SHP77 (cell line): ENCODE data around the gene ZFAND3.

ENCODE experiments used
- DNase-seq, 2 experiments: peaks; one replicate each; lab custom pipeline; 2025; lab: John Stamatoyannopoulos, UW

The ZFAND3 gene

DNA sequence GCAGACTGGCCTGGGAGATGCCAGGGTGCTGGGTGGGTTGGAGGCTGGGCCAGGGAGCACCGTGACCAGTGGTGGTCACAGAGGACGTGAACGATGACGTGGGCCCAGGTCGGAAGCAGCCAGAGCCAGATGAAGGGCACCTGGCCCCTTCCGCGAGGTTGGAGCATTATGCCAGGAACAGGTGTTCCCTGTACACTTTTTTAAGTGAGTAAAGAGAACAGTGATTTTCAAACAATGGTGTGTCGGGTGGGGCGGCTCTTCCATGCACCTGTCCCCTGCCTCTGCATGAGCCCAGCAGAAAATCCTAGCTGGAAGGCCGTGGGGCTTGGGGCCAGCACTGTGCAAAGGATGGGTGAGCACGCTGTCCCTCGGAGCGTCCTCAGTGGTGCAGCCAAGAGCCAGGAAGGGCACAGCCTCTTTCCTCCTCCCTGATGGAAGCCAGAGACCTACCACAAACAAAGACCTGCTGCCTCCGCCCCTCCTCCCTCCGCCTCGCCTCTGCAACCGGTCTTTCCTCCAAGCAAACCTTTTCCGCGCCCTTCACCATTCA is 350.5 kb downstream of the ZFAND3 start:
- peak; percentile 66 to 86 for DNase-seq

DNA sequence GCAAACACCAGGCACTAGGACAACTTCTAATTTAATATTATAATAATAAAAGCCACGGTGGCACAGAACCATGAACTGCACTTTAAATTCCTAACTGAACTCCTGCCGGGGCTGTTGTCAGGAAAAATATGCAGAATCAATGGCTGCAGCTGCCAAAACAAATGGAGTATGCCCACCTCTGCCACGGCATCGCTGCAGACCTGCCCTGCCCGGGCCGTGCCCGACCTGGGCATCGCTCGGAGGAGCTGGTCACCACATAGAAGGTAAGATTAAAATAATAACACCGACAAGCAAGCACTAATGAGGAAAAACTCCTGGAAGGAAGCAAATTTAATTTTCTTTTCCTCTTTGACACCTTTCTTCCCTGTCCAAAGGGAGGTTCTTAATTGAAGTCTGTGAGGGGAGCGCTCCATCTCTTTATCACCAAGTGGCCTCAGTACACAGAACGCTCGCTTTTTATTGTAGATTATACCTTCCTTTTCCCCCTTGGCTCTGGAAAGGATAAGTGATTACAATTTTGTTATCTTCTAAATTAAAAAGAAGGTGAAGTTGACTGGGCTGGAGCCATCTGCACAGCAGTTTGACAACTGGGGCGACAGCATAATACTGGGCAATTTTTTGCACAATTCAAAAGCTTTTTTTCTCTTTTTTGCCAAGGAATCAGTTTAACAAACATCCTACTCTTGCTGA is 351.3 kb downstream of the ZFAND3 start:
- DNase-seq, result no peak

DNA sequence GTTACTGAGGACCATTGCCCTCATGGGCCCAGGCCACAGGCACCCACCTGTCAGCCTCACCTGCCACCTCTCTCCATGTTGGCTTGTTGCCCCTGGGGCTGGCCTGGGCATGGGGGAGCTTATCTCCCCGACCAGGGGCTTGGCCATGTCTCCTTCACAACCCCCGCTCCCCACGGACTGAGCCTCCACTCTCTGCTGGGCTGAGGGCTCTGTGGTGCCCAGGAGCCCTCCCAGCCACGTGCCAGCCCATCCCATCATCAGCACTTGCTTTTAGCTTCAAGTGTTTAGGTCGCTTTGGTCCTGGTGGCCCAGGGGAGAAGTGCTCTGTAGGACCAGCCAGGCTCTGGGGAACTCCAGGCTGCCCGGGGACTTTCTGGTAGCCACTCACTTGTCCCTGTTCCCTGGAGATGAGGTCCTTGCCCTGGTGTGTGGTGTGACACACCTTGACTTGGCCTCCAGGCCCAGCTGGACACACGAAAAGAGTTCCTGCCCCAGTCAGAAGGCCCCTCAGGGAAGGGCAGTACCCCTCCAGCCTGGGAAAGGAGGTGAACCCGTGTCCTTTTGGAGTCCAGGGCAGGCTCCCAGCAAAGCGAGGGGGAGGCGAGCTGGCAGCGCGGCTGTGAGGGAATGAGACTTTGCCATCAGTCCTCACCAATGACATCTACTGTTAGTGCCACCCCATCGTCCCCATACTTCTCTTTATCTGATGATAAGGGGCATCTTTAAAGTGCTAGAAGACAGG is 352.6 kb downstream of the ZFAND3 start:
- DNase-seq, result no peak

DNA sequence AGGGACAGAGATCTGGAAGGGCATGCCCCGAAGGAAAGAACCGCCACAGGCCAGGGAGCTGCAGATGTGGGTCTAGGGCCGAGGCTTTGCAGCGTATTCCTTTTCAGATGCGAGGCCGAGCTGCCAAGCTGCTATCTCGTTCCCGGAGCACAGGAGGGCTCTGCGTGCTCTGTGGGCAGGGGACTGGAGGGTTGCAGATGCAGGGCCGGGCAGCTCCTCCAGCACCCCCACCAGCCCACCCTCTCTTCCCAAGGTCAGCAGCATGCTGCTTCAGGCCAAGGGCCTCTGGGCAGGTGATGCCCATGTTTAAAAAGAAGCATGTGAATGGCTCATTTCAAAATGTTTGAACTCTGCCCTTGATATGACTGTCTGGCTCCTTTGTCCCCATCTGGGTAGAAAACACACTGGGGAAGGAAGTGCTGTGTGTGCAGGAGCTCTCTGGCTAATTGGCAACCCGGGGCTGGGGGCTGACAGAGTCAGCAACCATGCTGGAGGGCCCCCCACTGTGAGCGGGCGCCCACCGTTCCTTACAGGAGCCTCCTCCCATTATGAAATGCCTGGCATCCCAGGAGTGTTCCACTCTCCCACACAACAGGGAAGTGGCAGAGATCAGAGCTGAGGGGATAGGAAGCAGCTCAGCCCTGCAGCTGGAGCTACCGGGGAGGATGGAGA is 353.3 kb downstream of the ZFAND3 start:
- no peak for DNase-seq

DNA sequence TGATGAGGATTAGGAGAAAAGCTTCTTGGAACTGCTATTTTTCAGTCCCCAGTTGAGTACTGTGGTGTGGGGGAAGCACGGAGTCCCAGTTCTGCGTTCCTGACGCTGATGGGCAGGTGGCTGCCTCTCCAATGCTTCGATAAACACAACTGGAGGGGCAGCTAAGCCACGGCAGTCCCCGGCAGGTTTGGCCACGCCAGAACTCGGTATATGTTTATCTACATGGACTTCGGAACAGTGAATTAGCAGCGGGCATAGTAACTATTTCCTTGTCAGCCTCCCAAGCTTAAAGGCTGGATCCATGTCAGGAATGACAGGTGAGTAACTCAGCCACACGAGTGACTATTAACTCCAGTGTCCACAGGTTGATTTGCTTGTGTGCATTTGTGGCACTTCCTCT is 354.4 kb downstream of the ZFAND3 start:
- no peak for DNase-seq

DNA sequence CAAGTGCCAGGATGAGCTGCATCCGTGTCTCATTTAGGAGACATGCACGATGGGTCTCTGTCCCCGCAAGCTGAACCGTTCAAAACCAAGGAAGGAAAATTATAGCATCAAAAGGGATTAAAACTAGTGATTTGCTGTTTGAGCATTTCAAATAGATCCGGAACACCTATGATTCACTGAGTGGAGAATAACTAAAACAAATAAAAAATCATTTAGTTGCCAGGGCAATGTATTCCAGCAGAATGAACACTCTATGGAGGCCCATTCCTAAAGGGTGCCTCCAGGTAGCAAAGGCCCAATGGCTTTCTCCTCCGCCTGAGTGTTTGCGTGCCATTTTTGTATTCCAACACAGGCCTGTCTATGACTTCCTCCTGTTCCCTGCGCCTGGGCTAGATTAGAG is 354.8 kb downstream of the ZFAND3 start:
- no peak for DNase-seq

DNA sequence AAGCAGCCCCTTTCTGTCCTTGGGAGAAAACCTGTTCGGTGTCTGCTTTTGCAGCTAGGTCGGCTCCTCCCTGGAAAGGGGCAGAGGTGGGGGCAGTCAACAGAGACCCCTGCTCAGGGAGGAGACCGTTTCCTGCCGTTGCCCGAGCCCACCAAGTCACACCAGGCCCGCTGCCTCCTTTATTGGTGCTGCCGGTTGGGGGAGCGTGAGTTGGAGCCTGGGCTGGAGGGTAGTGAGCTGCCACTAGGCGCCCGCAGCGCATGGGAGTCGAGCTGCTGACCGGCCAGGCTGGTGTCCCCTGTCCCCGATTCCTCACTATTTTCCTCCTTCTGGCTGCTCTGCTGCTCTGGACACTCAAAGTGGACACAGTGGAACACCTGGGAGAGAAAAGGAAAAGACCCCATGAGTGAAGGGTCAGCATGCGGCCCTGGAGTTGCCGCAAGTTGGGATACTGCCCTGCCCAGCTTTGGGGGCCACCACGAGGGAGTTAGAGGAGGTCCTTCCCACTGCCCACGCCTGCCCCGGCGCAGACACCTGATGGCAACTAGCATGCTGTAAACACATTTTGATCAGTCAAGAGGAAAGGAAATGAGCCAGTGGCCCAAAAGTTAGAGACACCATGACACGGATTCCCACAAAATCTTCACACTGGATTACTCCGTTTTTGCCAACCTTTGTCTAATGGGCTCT is 355.4 kb downstream of the ZFAND3 start:
- no peak for DNase-seq

DNA sequence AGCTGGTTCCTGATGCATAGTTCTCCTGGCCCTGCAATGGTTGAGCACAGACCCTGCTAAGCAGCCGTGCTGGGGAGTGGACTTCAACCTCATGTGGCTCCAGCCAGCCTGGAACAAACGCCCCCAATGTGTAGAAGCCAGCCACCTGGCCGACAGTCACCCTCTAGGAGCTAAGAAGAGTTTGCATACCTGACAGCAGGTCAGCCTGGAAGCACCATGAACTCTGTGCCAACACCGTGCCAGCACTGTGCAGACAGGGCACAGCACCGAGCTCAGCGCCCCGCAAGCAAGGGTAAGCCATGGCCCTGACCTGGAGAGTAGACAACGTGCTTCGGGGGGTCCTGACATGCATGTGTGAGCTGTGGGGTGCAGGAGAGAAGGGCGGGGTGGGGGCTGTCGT is 356.3 kb downstream of the ZFAND3 start:
- DNase-seq, result no peak

DNA sequence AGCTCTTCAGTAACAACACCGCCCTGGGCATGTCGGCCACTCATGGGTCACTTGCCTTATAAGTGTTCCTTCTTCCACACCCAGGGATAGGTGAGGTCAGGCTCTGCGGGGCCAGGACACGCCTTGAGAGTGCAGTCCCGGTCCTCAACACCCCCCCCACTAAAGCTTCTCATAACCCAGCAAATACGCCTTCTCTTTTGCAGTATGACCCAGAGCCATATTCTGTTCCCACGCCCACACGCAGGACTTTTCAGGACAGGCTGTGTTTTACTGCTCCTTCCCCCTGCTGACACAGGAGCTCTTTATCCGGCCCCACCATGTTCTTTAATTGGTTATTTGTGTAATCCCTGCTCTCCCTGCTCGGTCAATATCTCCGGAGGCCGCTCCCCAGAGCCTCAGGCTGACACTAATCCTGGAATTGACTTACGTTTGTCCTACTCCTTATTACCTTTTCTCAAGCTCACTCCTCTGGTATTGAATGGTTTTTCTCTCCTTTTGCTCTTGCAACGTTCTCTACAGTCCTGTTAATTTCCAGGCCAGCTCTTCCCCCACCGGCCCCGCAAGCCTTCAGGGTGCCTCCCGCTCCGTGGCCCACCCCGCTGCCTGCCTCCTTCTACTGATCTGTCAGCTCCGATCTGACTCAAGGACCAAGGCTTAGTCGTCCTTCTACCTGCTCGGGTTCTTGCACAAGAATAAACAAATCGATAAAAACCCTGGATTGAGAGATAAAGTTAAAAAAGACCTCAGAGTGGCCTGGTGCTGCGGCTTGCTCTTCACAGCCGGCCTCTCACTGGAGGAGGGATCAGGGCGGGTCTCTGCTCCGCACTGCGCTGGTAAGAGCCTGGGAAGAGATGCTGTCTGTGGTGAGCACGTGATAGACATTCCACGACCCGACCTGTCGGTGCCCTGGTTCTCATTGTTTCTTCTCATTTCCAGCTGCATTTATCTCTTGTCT is 357.5 kb downstream of the ZFAND3 start:
- no peak for DNase-seq

DNA sequence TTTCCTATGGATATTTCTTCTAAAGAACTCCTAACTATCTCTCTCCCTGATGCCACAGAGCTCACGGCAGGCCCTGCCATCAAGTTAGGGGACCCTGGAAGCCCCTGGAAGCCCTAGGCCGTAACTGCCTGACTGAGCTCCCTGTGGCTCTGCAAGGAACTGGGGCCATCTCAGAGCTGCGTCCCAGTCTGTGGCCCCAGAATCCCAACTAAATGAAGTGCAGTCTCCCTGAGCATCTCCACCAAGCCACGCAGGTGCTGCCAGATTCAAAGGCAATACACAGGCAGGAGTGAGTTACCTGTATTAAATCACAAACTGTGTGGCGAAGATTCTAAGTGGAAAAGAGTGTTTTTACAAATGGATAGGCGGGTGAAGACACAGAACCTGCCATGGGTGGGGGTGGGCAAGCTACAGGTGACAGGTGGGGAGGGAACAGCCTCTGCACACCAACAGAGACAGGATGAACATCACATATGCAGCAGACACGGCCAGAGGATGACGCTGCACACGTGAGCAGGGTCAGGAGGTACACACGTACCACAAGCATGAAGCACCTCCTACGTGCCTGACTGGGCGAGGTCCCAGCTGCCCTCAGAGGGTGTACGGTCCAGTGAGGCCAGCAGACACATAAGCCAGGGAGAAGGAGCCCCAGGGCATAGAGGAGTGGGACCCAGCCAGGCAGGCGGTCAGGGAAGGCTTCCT is 358.5 kb downstream of the ZFAND3 start:
- no peak for DNase-seq

DNA sequence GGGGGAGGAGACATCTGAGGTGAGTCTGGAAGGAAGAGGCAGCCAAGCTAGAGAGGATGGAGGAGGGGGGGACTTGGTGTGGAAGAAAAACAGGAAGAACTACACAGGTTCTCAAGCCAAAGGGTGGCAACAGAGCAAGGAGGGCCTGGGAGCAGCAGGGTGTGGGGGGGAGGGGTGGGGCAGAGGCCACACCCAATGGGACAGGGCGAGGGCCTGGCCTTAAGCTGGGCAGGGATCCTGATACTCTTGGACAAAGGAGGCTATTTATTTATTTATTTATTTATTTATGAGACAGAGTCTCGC is 359.0 kb downstream of the ZFAND3 start:
- no peak for DNase-seq

DNA sequence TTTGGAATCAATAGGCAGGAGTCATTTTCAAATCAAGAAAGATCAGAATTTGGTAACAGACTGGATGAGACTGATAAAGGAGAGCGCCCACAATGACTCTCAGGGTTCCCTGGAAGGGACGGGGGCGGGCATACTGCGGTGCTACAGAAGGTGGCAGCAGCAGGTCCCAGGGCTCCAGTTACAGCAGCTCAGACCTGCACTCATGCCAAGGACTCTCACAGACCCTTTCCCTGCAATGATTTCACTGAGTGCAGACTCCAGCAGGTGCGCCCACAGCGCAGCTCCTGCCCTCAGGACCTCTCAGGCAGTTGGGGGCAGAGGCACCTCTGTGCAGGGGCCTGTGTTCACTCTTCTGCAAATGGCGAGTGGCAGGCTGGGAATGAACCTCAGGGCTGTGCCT is 359.8 kb downstream of the ZFAND3 start:
- DNase-seq, result peak in 1 of 2 experiments; percentile 9

DNA sequence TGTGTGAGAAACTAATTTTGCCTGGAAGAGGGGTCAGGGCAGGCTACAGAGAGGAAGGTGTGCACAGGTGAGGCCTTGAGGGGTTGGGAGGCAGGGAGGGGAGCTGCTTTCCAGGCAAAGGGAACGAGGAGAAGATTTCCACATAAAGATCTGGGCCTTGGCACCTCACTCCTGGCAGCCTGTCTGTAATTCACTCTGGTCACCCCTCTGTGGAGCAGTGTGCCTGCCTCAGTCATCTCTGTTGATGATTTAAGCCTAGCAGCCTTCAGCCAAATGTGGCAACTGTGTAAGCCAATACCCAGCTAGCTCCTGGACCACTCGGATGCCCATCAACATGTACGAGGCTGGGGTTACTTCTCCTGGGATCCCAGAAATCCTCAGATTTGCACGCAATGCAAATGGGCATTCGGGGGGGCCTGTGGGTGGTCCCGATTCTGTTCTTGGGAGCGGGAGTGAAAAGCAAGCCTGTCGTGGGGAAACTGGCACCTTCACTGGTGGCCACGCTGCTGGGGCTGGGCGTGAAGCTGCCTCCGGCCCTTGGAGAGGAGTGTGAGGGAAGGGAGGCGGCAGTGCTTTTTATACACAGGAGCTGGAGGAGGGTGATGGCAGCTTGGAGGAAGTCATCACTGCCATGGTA is 360.4 kb downstream of the ZFAND3 start:
- DNase-seq, result no peak

DNA sequence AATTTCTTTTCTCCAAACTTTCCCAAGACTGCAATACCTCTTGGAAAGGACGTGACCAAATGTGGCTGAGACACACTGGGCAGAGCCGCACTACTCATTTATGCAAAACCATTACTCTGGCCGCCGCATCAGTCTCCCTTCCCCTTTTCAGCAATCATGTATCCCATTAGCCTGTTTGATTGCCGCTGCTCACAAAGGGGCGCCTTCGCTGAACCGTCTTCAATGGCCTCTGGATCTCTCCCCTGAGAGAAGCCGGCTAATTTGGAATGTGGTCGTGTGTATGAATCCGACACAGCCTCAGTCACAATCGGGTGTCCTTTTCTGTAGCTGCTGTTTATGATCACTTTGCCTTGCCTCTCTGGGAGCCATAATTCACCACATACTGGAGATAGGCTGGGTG is 361.1 kb downstream of the ZFAND3 start:
- DNase-seq, result no peak

DNA sequence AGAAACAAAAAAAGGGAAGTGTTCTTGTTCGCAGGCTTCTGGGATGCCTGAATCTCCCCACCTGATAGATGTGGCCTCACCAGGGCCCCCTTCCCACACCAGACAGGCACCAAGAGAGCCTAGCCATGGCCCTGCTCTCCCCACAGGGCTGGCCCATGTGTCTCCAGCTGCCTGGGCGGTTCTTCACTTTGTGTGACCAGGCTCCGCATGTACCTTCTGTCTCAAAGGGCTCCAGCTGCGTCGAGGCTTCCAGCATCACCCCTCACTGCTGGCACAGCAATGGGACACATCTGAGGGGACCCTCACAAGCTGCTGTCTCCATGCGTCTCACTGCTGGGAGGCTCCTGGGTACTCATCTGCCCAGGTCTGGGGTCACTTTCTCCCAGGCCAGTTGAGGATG is 362.9 kb downstream of the ZFAND3 start:
- no peak for DNase-seq

DNA sequence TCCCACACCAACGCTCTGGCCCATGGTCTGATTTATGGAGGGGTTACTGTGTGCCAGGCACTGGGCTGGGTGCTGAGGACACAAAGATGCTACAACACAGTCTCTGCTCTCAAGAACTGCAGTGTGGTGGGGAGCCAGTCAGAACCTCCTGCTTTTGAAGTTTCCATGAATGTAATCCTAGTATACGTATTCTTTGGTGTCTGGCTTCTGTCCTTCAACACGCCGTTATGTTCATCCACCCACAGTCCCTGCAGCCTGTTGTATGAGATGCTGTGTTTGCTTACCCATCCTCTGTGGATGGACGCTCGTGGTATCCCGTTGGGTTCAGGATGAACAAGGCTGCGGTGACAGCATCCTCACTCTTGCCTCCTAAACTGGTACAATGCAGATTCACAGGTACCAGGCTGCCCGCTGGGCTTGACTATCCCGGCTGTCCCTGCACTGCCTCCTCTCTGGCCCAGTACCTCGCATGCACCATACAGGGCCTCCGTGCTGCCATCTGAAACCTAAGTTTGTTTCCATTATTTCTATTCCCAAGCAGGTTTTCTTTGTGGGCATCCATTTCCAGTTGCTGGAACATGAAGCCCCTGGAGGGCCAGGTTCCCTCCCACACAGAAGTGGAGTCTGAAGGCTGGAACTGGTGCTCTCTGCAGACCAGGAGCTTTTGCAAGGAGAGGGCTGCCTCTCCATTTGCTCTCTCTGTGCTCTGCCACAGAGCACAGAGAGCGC is 364.5 kb downstream of the ZFAND3 start:
- DNase-seq, result no peak

DNA sequence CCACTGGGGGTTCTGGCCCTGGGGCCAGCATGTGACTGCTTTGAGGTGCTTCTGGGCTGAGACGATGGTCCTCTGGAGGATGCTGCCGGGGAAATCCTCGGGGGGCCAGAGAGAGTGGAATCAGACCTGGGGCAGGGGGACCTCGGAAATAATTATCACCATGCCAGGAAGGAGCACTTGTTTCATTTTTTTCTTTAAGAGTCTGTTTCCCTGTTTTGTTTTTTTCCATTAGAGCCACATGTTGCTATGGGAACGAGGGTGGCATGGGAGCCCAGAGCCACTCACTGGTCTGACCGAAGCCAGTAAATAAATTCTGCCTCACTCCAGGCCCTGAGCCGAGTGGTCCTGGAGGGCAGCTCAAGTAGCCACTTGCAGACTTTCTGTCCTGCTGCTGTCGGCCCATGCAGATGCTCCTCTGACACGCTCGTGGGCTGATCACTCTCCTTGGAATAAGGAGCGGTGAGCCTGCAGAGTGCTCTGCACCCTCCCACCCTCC is 365.1 kb downstream of the ZFAND3 start:
- no peak for DNase-seq

DNA sequence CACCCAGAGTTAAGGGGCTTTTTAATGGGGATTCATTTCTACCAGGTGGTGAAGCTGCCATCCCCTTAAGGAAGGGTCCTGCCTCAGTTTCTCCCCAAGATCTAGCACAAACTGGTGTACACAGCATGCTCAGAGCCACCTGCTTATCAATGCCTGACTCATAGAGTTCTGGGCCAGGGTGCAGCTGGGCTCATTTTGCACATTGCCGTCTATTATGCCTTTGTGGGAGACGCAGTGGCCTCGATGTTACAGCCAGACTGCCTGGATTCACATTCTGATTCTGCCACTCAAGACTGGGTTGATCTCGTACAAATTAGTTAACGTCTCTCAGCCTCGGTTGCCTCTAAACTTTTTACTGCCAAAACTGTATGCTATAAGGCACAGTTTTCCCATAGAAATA is 365.7 kb downstream of the ZFAND3 start:
- no peak for DNase-seq

DNA sequence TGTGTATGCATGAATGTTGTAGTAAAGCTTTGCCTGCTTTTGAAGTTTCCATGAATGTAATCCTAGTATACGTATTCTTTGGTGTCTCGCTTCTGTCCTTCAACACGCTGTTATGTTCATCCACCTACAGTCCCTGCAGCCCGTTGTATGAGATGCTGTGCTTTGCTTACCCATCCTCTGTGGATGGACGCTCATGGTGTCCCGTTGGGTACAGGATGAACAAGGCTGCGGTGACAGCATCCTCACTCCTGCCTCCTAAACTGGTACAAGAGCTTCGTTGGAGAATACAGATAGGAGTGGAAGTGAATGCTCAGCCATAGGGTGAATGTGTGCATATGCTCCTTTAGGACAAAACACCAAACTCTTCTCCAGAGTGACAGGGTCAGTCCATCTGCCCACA is 366.2 kb downstream of the ZFAND3 start:
- no peak for DNase-seq
